Prostate gland (tissue), 2 donors: ENCODE results near the gene ICOSLG. TPM values are rescaled to one million over a fixed set of nuclear protein-coding genes. Genes with fewer than 3 reads are reported as not detected.

Experiments used
- DNase-seq: peaks from one replicate; pipeline ENCODE4 v3.0.0-alpha.2; 2019; ENCODE audit warnings: low spot score
- H3K27ac ChIP-seq, 2 donors: fragments of 200-600 bp; sonication (generic); 2 replicates each; pipeline ENCODE4 v1.5.1; 2017 to 2019
- H3K27me3 ChIP-seq: fragments of 200-600 bp; sonication (generic); replicated peaks from 2 replicates; pipeline ENCODE4 v1.5.1; 2019; ENCODE audit not compliant: insufficient read depth
- H3K36me3 ChIP-seq, 2 donors: fragments of 200-600 bp; sonication (generic); 1 replicate in 1 of 2; 2 replicates in 1 of 2; pipeline versions ENCODE4 v1.5.1 to v1.8.1; 2017 to 2019
- H3K4me1 ChIP-seq: fragments of 200-600 bp; sonication (generic); replicated peaks from 2 replicates; pipeline ENCODE4 v1.5.1; 2019
- H3K4me3 ChIP-seq, 2 donors: fragments of 200-600 bp; sonication (generic); 2 replicates each; pipeline ENCODE4 v1.5.1; 2017 to 2019
- H3K9me3 ChIP-seq: fragments of 200-600 bp; sonication (generic); 2 replicates; pipeline ENCODE4 v1.5.1; 2017
- CTCF ChIP-seq, 4 experiments: fragments of 200-600 bp in 2 of 4; fragments of 450-650 bp in 2 of 4; sonication (generic) in 2 of 4; IDR thresholded peaks; 1 replicate in 3 of 4; 2 replicates in 1 of 4; pipeline ENCODE4 v1.5.1; 2016 to 2019; ENCODE audit warnings: antibody characterized with exemption in 4 of 4, mild to moderate bottlenecking in 2 of 4, moderate library complexity in 2 of 4
- POLR2A ChIP-seq: fragments of 450-650 bp; IDR thresholded peaks from one replicate; pipeline ENCODE4 v1.6.1; 2016; ENCODE audit warnings: antibody characterized with exemption, mild to moderate bottlenecking
- POLR2AphosphoS5 ChIP-seq: sonication (generic); formaldehyde crosslinking; IDR thresholded peaks from one replicate; pipeline ENCODE4 v1.6.1; 2017; ENCODE audit warnings: antibody characterized with exemption
- WGBS: methylation state at CpG from one replicate; pipeline ENCODE4 v1.1.5; 2018; 5-methylcytosine and 5-hydroxymethylcytosine counted together
- intact Hi-C: fragments of 100-400 bp; cut with DNase I; formaldehyde crosslinking; loops from one replicate; pipeline ENCODE4 v1.14.2; 2022
- total RNA-seq, 2 donors: library from RNA; depleted of rRNA; stranded (reverse); fragments of >200 nt; gene quantifications; one replicate each; pipeline ENCODE4 v1.1.0, GENCODE V29; 2016

ICOSLG gene
- total RNA-seq, 2 donors from 2014 or later, result 3.4 to 3.7 TPM

GRCh38 chr21:44265734-44266270, 25.1 kb upstream of the ICOSLG start:
- no peaks in the 10 kb centered on the region for H3K4me1 ChIP-seq
- no peaks in the 10 kb centered on the region for H3K27me3 ChIP-seq
- H3K27ac ChIP-seq, result no peak overlapping the region
- intact Hi-C loops, result no loop called here
- H3K9me3 ChIP-seq, result no peaks in the 10 kb centered on the region
- no peak overlapping the region for H3K4me3 ChIP-seq
- WGBS, result 96% methylated on average over 16 of the region's 17 CpGs
- TF ChIP-seq POLR2AphosphoS5, result no peak
- TF ChIP-seq POLR2A, result no peak
- TF ChIP-seq CTCF (IDR thresholded peaks at IDR 0.05), result no peak
- no peak for DNase-seq
- H3K36me3 ChIP-seq, result no peaks in the 10 kb centered on the region

- intact Hi-C loops, result no loop called here
- 65% methylated on average over 4 of the region's 4 CpGs for WGBS
Measured at GRCh38 chr21:44263768-44264167, 23.0 kb upstream of the ICOSLG start.

GRCh38 chr21:44263221-44263760, 22.5 kb upstream of the ICOSLG start:
- DNase-seq, result no peak
- H3K36me3 ChIP-seq, result no peaks in the 10 kb centered on the region
- H3K4me1 ChIP-seq, result no peaks in the 10 kb centered on the region
- H3K27ac ChIP-seq, result no peak overlapping the region
- TF ChIP-seq CTCF (IDR thresholded peaks at IDR 0.05) (no peak), POLR2A (no peak), POLR2AphosphoS5 (no peak)
- WGBS, result 54% methylated on average over 16 of the region's 18 CpGs
- H3K4me3 ChIP-seq, result no peak overlapping the region
- no peaks in the 10 kb centered on the region for H3K27me3 ChIP-seq
- intact Hi-C loops, result no loop called here
- H3K9me3 ChIP-seq, result no peaks in the 10 kb centered on the region

More at GRCh38 chr21:44263768-44264167, 23.0 kb upstream of the ICOSLG start:
- Histone ChIP-seq H3K27ac (no peak overlapping the region), H3K4me3 (no peak overlapping the region), H3K27me3 (no peaks in the 10 kb centered on the region), H3K4me1 (no peaks in the 10 kb centered on the region), H3K36me3 (no peaks in the 10 kb centered on the region), H3K9me3 (no peaks in the 10 kb centered on the region)
- no peak for DNase-seq
- TF ChIP-seq POLR2A (no peak), CTCF (IDR thresholded peaks at IDR 0.05) (no peak), POLR2AphosphoS5 (no peak)

- Histone ChIP-seq H3K27ac (no peak overlapping the region), H3K36me3 (no peaks in the 10 kb centered on the region), H3K9me3 (no peaks in the 10 kb centered on the region), H3K4me1 (no peaks in the 10 kb centered on the region), H3K4me3 (no peak overlapping the region), H3K27me3 (no peaks in the 10 kb centered on the region)
- TF ChIP-seq POLR2A (no peak), POLR2AphosphoS5 (no peak), CTCF (IDR thresholded peaks at IDR 0.05) (no peak)
- intact Hi-C loops, result no loop called here
- DNase-seq, result no peak
- 86% methylated on average over 12 of the region's 12 CpGs for WGBS
Measured at GRCh38 chr21:44262338-44263056, 21.8 kb upstream of the ICOSLG start.
